ENCODE measurements around the gene RNF43. TPM values are rescaled to one million over a fixed set of nuclear protein-coding genes. Genes with fewer than 3 reads are reported as not detected.

RNF43 gene
- total RNA-seq, 6 experiments from 2014 or later = not detected

- Mint-ChIP-seq H3K27ac (no peak overlapping the region), H3K4me1 (ENCODE audit: low read depth) (no peaks in the 10 kb centered on the region), H3K9me3 (no peaks in the 10 kb centered on the region), H3K4me3 (no peak overlapping the region), H3K27me3 (ENCODE audit: insufficient read depth) (peaks cover 47% of the 10 kb centered on the region), H3K36me3 (ENCODE audit: low read depth) (no peaks in the 10 kb centered on the region)
- TF ChIP-seq CTCF (IDR thresholded peaks at IDR 0.05) = no peak
- no peak for DNase-seq
Measured at GRCh38 chr17:58371300-58371950, 45.9 kb downstream of the RNF43 start.

- H3K27ac Mint-ChIP-seq = no peak overlapping the region
- H3K9me3 Mint-ChIP-seq = no peaks in the 10 kb centered on the region
Measured at GRCh38 chr17:58370716-58371115, 46.6 kb downstream of the RNF43 start.

GRCh38 chr17:58370309-58370708 is 47.0 kb downstream of the RNF43 start:
- H3K27me3 Mint-ChIP-seq (ENCODE audit: insufficient read depth) = peaks cover 50% of the 10 kb centered on the region
- H3K4me1 Mint-ChIP-seq (ENCODE audit: low read depth) = no peaks in the 10 kb centered on the region
- H3K9me3 Mint-ChIP-seq = no peaks in the 10 kb centered on the region
- no peak overlapping the region for H3K4me3 Mint-ChIP-seq
- no peak for DNase-seq
- H3K36me3 Mint-ChIP-seq (ENCODE audit: low read depth) = no peaks in the 10 kb centered on the region
- TF ChIP-seq CTCF (IDR thresholded peaks at IDR 0.05) = no peak
- H3K27ac Mint-ChIP-seq = no peak overlapping the region

More at GRCh38 chr17:58370716-58371115, 46.6 kb downstream of the RNF43 start:
- no peaks in the 10 kb centered on the region for H3K36me3 Mint-ChIP-seq (ENCODE audit: low read depth)
- no peak for TF ChIP-seq CTCF (IDR thresholded peaks at IDR 0.05)
- H3K4me1 Mint-ChIP-seq (ENCODE audit: low read depth) = no peaks in the 10 kb centered on the region
- no peak overlapping the region for H3K4me3 Mint-ChIP-seq
- H3K27me3 Mint-ChIP-seq (ENCODE audit: insufficient read depth) = peaks cover 49% of the 10 kb centered on the region
- DNase-seq = no peak

DNA sequence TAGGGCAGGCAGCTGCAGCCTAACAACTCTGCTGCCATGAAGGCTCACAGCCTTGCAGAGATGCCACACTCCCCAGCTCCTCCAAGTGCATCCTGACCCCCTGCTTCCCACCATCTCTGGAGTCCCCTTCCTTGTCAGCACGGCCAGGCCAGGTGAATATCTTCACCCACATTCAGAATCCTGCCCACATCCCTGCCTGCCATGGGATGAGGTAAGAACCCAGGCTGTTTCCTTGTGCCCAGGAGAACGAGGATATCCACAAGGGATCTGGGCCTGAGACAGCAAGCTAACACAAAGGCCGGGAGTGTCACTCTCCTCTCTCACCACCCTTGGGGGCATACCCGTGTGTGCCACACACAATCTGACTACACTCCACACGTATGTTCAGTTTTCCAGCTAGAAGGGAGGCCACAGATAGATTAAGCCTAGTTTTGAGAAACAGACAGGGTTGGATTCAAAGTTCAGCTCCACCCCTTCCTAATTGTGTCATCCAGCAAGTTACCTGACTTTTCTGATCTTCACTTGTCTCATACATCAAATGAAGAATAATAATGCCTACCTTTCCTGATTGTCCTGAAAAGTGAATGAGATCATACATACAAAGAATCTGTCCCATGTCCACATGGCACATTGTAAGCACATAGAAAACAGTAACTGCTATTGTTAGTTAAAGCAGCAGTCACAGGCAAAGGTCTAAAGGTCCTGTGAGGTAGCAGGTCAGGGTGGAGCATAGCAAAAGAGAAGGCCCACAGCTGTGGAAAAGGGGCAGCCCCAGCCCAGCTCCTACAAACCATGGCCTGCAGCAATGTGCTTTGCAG is 47.9 kb downstream of the RNF43 start:
- Mint-ChIP-seq H3K27me3 (ENCODE audit: insufficient read depth) (peaks cover 50% of the 10 kb centered on the region), H3K36me3 (ENCODE audit: low read depth) (no peaks in the 10 kb centered on the region), H3K4me1 (ENCODE audit: low read depth) (no peaks in the 10 kb centered on the region), H3K27ac (no peak overlapping the region), H3K4me3 (no peak overlapping the region), H3K9me3 (no peaks in the 10 kb centered on the region)
- no peak for TF ChIP-seq CTCF (IDR thresholded peaks at IDR 0.05)
- DNase-seq = no peak

DNA sequence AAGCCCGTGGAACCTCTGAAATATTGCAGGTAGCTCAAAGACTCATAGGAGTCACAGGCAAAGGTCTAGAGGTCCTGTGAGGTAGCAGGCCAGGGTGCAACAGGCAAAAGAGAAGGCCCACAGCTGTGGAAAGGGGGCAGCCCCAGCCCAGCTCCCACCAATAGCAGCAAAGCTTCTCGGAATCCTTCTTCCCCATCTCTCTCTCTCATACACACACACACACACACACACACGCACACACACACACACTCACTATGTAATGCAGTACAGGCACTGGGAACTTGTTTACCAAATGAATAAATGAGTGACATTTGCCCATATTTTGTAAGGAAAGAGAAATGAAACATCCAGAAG is 48.5 kb downstream of the RNF43 start:
- Mint-ChIP-seq H3K27ac (no peak overlapping the region), H3K9me3 (no peaks in the 10 kb centered on the region), H3K4me1 (ENCODE audit: low read depth) (no peaks in the 10 kb centered on the region), H3K36me3 (ENCODE audit: low read depth) (no peaks in the 10 kb centered on the region), H3K27me3 (ENCODE audit: insufficient read depth) (peaks cover 53% of the 10 kb centered on the region), H3K4me3 (no peak overlapping the region)
- no peak for DNase-seq
- TF ChIP-seq CTCF (IDR thresholded peaks at IDR 0.05) = no peak

Other genes starting within 250 kb of the RNF43 start
- gene EPX, start 224.8 kb downstream of the RNF43 start, total RNA-seq (2021; fragmentation: NEBNext Ultra II Directional; extraction: Animal tissue kit (Norgen Biotek cat#: 25700)) = not detected
- gene MKS1, start 198.3 kb downstream of the RNF43 start, total RNA-seq (2021; fragmentation: NEBNext Ultra II Directional; extraction: Animal tissue kit (Norgen Biotek cat#: 25700)) = 10 to 100 TPM in 1 of 6 experiments, 1 to 10 TPM in 5; 8.3 to 10.4 (median 8.9) TPM
- not detected for gene LPO, start 178.9 kb downstream of the RNF43 start, total RNA-seq (2021; fragmentation: NEBNext Ultra II Directional; extraction: Animal tissue kit (Norgen Biotek cat#: 25700))
- gene MPO, start 136.6 kb downstream of the RNF43 start, total RNA-seq (2021; fragmentation: NEBNext Ultra II Directional; extraction: Animal tissue kit (Norgen Biotek cat#: 25700)) = not detected
- 1 to 10 TPM in 4 of 6 experiments, under 1 TPM in 2; 0.50 to 1.8 (median 1.3) TPM for gene TSPOAP1, start 88.7 kb downstream of the RNF43 start, total RNA-seq (2021; fragmentation: NEBNext Ultra II Directional; extraction: Animal tissue kit (Norgen Biotek cat#: 25700))
- 100 to 1,000 TPM in 4 of 6 experiments, 10 to 100 TPM in 2; 95.6 to 110 (median 105) TPM for gene SUPT4H1, start 65.3 kb downstream of the RNF43 start, total RNA-seq (2021; fragmentation: NEBNext Ultra II Directional; extraction: Animal tissue kit (Norgen Biotek cat#: 25700))
- not detected for gene HSF5, start 70.9 kb upstream of the RNF43 start, total RNA-seq (2021; fragmentation: NEBNext Ultra II Directional; extraction: Animal tissue kit (Norgen Biotek cat#: 25700))
- 10 to 100 TPM; 25.3 to 32.2 (median 28.2) TPM for gene MTMR4, start 97.1 kb upstream of the RNF43 start, total RNA-seq (2021; fragmentation: NEBNext Ultra II Directional; extraction: Animal tissue kit (Norgen Biotek cat#: 25700))

Measured in HFFc6 (cell line).